Measurements from ENCODE around the gene PTEN.

DNA sequence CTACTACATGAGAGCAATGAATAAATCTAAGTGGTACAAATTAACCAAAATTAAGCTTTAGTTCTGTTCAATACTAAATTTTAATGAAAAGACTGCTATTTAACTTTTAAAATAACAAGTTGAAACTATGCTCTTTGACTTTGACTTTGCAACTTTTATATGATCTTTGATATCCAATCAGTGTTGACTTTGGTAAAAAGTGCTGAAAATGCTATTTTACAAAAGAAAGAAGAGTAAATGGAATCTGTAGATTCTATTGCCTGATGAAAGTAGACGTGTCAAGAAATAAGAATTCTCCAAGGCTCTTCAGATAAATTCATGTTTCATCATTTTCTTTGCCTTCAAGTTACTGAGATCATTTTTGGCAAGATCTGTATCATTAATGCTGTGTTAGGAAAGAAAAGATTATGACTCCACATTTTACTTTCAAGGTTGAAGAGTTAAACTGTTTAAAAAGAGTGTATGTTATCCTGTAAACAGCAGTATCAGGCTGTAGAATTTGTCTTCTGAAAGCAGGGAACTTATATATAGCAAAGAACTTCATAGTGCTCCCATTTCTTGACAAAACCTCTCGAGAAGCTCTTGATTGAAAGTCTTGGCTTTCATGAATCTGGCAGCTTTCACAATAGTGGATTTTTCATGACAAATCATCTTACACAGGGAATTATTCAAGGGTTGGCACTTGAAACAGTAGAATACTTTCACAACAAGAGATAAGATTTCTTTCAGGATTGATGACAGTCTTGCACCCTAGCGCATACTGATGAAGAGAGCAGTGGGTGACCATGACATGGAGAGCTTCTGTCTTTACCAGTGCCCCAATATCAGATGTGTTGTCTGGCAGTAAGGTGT is 72.1 kb downstream of the PTEN start:
- TF ChIP-seq, protein P1, sequence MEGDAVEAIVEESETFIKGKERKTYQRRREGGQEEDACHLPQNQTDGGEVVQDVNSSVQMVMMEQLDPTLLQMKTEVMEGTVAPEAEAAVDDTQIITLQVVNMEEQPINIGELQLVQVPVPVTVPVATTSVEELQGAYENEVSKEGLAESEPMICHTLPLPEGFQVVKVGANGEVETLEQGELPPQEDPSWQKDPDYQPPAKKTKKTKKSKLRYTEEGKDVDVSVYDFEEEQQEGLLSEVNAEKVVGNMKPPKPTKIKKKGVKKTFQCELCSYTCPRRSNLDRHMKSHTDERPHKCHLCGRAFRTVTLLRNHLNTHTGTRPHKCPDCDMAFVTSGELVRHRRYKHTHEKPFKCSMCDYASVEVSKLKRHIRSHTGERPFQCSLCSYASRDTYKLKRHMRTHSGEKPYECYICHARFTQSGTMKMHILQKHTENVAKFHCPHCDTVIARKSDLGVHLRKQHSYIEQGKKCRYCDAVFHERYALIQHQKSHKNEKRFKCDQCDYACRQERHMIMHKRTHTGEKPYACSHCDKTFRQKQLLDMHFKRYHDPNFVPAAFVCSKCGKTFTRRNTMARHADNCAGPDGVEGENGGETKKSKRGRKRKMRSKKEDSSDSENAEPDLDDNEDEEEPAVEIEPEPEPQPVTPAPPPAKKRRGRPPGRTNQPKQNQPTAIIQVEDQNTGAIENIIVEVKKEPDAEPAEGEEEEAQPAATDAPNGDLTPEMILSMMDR (IDR thresholded peaks at IDR 0.05) = no peak
- no peak for TF ChIP-seq POLR2A (IDR thresholded peaks at IDR 0.05)

Data from esophagus squamous epithelium (tissue), 4 donors.